Neuron (in vitro differentiated cells): ENCODE results near the gene DYSF.
"Not testable (repeated sequence)": the region's sequence is repeated elsewhere in the genome, so short reads cannot be mapped to it uniquely, and the experiment has no call there.

Experiments
- H2AFZ ChIP-seq: one replicate; pipeline ENCODE4 v1.6.1; 2013; ENCODE audit warnings: low read depth, mild to moderate bottlenecking, inconsistent platforms, low read length, moderate library complexity
- H3K27me3 ChIP-seq: one replicate; pipeline ENCODE4 v1.6.1; 2013; ENCODE audit warnings: low read length; ENCODE audit not compliant: insufficient read depth
- H3K36me3 ChIP-seq: one replicate; pipeline ENCODE4 v1.6.1; 2013; ENCODE audit warnings: low read length; ENCODE audit not compliant: insufficient read depth
- H3K4me1 ChIP-seq: one replicate; pipeline ENCODE4 v1.6.1; 2013; ENCODE audit warnings: low read length; ENCODE audit not compliant: insufficient read depth
- H3K4me3 ChIP-seq: 2 replicates; pipeline ENCODE4 v1.5.1; 2013; ENCODE audit warnings: mild to moderate bottlenecking, low read length, moderate library complexity
- H3K9me3 ChIP-seq: one replicate; pipeline ENCODE4 v1.6.1; 2013; ENCODE audit warnings: low read length

DYSF gene

DNA sequence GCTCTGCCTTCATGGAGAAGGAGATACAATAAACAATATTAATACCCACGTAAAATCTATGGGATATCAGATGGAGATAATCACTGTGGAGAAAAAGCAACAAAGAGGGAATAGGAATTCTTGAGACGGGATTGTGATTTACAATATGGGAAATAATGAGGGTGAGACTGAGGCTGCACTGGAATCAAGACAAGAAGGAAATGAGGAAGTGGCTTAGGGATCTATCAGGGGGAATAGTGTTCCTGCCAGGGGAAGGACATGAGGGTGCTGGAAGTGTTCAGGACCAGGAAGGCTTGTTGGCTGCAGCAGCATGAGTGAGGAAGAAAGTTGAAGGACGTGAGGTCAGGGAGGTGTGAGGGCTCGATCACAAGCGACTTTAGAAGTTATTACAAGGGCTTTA, 182.4 kb downstream of the DYSF start:
- no peaks in the 10 kb centered on the region for H3K27me3 ChIP-seq
- H3K9me3 ChIP-seq, result no peaks in the 10 kb centered on the region
- no peak overlapping the region for H3K4me3 ChIP-seq
- H3K4me1 ChIP-seq, result no peaks in the 10 kb centered on the region
- H3K36me3 ChIP-seq, result no peaks in the 10 kb centered on the region
- no peak overlapping the region for H2AFZ ChIP-seq

DNA sequence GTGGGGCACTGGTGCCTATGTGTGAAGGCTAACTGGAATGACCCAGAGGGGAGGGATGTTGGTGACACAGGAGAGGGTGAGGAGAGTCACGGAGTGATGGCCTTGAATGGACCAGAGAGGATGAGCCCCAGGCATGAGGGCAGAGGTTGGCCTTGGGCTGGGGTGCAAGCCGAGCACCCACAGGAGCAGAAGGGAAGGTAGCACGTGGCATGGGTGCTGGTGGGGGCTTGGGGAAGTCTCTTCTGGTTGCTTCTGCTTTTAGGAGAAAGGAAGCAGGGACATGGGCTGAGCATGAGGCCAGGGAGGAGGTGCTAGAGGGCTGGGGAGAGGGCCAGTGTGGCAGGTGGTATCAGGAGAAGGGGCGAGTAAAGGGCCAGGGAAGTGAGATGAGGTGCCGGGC, 183.8 kb downstream of the DYSF start:
- H2AFZ ChIP-seq, result no peak overlapping the region
- H3K27me3 ChIP-seq, result no peaks in the 10 kb centered on the region
- H3K36me3 ChIP-seq, result no peaks in the 10 kb centered on the region
- H3K9me3 ChIP-seq, result no peaks in the 10 kb centered on the region
- no peaks in the 10 kb centered on the region for H3K4me1 ChIP-seq
- H3K4me3 ChIP-seq, result no peak overlapping the region

DNA sequence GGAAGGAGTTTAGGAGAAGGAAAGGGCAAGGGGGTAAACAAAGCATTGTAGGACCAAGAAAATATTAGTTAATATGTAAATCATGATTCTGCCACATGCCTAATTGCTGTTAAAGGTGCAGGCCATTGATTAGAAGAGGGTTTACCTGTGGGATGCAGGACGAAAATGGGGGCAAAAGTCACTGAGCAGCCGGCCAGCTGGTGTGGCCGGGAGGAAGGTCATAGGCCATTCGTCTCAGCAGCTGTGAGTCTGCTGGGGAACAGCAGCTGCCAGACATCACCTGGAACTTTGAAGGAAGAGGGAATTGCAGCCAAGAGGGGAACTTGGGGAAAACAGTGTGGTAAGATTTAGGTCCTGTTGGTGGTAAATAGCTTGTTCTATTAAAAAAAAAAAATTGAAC, 184.4 kb downstream of the DYSF start:
- no peak overlapping the region for H2AFZ ChIP-seq
- H3K9me3 ChIP-seq, result no peaks in the 10 kb centered on the region
- H3K36me3 ChIP-seq, result no peaks in the 10 kb centered on the region
- no peaks in the 10 kb centered on the region for H3K27me3 ChIP-seq
- H3K4me1 ChIP-seq, result no peaks in the 10 kb centered on the region
- no peak overlapping the region for H3K4me3 ChIP-seq

DNA sequence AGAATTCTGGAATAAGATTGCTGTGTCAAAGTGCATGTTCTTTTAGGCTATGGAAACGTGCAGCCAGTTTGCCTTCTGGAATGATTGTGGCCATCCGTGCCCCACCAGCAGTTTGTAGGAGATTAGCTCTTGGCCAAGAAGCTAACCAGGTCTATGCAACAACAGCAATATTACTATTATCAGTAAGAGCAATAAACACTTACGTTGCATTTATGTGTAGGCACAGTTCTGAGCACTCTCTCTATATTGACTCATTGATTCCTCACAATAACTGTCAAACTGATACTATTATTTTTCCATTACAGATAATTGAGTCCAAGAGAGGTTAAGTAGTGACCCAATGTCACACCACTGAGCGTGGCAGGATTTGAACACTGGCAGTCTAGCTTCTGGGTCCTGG, 186.4 kb downstream of the DYSF start:
- Histone ChIP-seq H2AFZ (no peak overlapping the region), H3K4me3 (no peak overlapping the region), H3K9me3 (no peaks in the 10 kb centered on the region), H3K4me1 (no peaks in the 10 kb centered on the region), H3K36me3 (no peaks in the 10 kb centered on the region), H3K27me3 (no peaks in the 10 kb centered on the region)

DNA sequence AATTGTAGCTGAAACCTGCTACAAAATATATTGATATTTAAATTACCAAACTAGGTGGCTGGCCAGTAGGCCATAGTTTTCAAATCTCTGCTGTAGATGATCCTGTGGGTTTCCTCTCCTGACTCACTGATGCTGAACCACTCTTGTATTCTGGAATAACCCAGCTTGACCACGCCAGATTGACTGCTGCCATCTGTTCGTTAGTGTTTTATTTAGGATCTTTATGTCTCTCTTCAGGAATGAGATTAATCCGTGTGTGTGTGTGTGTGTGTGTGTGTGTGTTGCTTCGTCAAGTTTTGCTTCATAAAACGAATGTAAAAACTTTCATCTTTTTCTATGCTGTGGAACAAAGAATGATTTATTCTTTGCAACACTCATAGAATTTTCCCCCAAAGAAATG, 187.1 kb downstream of the DYSF start:
- no peaks in the 10 kb centered on the region for H3K36me3 ChIP-seq
- H3K4me3 ChIP-seq, result no peak overlapping the region
- H3K9me3 ChIP-seq, result no peaks in the 10 kb centered on the region
- H3K27me3 ChIP-seq, result no peaks in the 10 kb centered on the region
- no peaks in the 10 kb centered on the region for H3K4me1 ChIP-seq
- H2AFZ ChIP-seq, result no peak overlapping the region

DNA sequence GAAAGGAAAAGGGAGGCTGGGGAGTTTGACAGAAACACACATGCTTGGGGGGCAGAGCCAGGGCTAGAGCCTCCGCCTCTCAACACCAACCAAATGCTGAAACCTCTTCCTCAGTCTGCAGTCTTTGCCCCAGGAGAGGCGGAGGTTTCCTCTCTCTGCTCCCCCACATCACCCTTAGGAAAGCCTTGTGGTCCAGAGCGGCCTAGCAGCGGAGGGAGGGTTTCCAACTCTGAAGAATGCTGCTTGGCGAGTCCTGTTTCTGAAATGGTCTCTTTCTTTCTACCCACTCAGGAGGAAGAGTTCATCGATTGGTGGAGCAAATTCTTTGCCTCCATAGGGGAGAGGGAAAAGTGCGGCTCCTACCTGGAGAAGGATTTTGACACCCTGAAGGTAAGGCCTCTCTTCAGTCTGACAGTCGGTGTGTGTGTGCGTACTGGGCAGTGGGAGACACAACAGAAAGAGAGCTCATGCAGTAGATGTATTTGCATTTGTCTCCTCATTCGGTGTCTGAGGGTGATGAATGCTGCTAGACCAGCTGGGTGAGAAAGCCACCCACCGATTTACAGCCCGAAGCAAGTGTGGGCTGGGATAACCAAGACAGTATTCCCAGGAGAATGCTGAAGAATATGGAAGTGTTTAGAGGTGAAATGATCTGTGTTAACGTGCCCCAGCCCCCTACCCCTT, 190.5 kb downstream of the DYSF start:
- Histone ChIP-seq H3K36me3 (no peaks in the 10 kb centered on the region), H3K4me1 (no peaks in the 10 kb centered on the region), H3K9me3 (no peaks in the 10 kb centered on the region), H3K4me3 (no peak overlapping the region), H2AFZ (no peak overlapping the region), H3K27me3 (no peaks in the 10 kb centered on the region)

DNA sequence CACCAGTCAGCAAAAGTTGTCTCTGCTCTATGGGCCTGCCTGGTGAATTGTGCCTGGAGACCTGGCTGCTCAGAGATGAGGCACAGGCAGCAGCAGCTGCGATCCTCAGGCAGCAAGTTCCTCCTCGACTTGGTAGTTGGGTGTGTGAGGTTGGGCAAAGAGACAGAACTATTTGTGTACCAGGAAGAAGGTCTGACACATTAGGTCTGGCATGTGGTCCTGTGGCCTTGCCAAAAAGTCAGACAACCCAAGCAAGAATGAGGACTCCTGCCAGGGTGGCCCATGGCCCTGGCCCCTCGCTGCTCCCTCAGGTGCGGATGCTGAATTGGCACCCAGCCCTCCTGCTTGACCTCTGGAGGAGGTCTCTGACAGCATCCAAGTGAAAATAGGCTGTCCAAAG, 192.7 kb downstream of the DYSF start:
- Histone ChIP-seq H3K36me3 (no peaks in the 10 kb centered on the region), H3K4me1 (no peaks in the 10 kb centered on the region), H2AFZ (no peak overlapping the region), H3K27me3 (peaks cover 2% of the 10 kb centered on the region), H3K9me3 (no peaks in the 10 kb centered on the region), H3K4me3 (no peak overlapping the region)

DNA sequence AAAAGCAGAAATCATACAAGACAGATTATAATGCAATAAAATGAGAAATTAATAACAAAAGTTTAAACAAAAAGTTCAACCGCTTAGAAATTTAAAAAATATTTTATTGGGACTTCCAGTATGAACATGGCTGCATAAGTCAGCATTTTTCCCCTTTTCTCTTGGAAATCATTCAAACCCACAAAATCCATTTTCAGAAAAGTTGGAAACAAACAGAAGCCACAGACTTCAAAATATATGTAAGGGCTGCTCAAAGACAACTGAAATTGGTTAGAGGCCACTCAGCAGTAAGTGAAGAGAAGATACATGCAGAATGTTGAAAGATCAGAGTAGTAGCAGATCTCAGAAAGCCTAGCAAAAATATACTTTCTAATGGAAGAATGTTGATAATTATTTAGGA, 194.0 kb downstream of the DYSF start:
- Histone ChIP-seq H2AFZ (no peak overlapping the region), H3K36me3 (no peaks in the 10 kb centered on the region), H3K4me1 (no peaks in the 10 kb centered on the region), H3K27me3 (peaks cover 2% of the 10 kb centered on the region), H3K9me3 (no peaks in the 10 kb centered on the region), H3K4me3 (no peak overlapping the region)

DNA sequence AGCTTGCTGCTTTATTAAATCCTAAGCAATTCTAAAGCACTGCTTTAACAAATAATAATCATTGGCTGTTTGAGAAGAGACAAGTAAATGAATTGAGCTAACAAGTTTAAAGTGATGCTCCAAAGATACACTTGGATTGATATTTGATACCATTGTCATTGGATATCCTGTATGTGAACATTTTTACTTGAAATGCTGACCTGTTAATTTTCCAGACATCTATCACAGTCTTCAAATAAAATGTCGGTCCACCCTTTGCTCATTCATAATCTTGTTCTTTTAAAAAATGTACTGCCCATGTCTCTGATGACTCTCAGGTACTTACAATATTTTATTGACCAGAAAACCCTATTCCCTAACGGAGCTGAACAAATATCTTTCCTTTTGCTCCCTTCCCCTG, 202.1 kb downstream of the DYSF start:
- Histone ChIP-seq H3K4me3 (no peak overlapping the region), H3K9me3 (no peaks in the 10 kb centered on the region), H3K36me3 (no peaks in the 10 kb centered on the region), H3K27me3 (no peaks in the 10 kb centered on the region), H3K4me1 (no peaks in the 10 kb centered on the region), H2AFZ (no peak overlapping the region)

DNA sequence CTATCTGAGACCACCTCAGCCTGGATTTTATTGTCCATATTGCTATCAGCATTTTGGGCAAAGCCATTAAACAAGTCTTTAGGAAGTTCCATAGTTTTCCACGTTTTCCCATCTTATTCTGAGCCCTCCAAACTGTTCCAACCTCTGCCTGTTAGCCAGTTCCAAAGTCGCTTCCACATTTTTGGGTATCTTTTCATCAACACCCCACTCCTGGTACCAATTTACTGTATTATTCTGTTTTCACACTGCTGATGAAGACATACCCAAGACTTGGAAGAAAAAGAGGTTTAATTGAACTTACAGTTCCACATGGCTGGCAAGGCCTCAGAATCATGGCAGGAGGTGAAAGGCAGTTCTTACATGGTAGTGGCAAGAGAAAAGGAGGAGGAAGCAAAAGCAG, 204.9 kb downstream of the DYSF start:
- H3K36me3 ChIP-seq, H3K27me3 ChIP-seq, H2AFZ ChIP-seq, H3K9me3 ChIP-seq, H3K4me1 ChIP-seq, H3K4me3 ChIP-seq: not testable (repeated sequence)

DNA sequence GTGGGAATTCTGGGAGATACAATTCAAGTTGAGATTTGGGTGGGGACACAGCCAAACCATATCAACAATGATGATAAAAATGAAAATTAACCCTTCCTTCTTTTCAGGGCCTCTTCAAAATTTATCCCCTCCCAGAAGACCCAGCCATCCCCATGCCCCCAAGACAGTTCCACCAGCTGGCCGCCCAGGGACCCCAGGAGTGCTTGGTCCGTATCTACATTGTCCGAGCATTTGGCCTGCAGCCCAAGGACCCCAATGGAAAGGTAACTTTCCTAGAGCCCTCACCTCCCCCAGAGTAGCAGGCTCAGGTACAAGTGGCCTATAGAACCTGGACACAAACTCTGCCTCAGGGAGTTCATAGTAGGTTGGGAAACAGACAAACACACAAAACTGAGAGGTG, 205.4 kb downstream of the DYSF start:
- H3K36me3 ChIP-seq, result no peaks in the 10 kb centered on the region
- no peaks in the 10 kb centered on the region for H3K27me3 ChIP-seq
- H3K4me3 ChIP-seq, result no peak overlapping the region
- no peak overlapping the region for H2AFZ ChIP-seq
- no peaks in the 10 kb centered on the region for H3K4me1 ChIP-seq
- H3K9me3 ChIP-seq, result no peaks in the 10 kb centered on the region

DNA sequence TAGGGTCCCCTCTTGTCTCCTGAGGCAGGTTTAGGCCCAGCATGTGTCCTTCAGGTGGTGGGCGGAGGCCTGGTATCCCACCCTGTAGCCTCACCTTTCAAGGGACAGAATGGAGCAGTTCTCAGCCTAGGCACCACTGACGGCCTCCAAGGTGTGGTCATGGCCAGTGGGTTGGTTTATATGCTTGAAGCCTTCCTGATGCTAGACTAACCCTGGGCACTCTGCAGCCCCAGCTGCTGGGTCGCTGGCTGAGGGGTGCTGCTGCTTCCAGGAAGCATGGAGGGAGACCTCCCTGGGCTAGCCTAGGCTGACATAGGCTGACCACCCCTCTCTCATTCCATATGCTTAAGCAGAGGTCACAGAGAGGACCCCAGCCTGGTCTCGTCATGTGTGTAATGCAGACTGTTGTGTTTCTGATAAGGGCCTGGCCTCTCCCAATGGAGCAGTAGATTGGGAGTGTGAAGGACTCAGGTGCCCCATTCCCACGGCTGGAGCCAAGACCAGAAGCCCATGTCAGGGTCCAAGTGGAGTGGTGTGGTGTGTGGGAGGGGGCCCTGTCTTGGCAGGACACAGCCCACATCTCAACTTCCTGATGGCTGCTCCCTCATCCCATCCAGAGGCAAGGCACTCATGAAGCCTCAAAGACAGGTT, 206.6 kb downstream of the DYSF start:
- H3K36me3 ChIP-seq, result no peaks in the 10 kb centered on the region
- H3K9me3 ChIP-seq, result no peaks in the 10 kb centered on the region
- no peak overlapping the region for H3K4me3 ChIP-seq
- H2AFZ ChIP-seq, result no peak overlapping the region
- no peaks in the 10 kb centered on the region for H3K4me1 ChIP-seq
- no peaks in the 10 kb centered on the region for H3K27me3 ChIP-seq

DNA sequence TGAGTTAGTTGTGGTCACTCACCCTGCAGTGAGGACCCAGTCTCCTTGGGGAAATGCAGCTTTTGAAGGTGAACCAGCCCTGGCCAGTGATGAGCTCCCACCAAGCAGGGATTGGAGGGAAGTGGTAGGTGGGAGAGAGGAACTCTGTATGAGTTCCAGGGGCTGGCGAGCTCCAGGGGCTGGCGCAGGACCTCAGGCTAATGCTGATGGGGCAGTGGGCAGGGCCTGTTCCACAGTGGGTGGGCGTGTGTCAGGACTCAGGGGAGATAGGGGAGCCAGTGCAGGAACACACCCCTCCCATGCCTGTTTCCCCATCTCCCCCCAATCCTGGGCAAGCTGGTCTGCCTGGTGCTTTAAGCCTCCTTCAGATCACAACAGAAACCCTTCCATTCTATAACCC, 208.4 kb downstream of the DYSF start:
- no peaks in the 10 kb centered on the region for H3K9me3 ChIP-seq
- no peaks in the 10 kb centered on the region for H3K36me3 ChIP-seq
- H3K27me3 ChIP-seq, result no peaks in the 10 kb centered on the region
- H2AFZ ChIP-seq, result no peak overlapping the region
- no peak overlapping the region for H3K4me3 ChIP-seq
- no peaks in the 10 kb centered on the region for H3K4me1 ChIP-seq
